DMS53 treated with DMSO at 0.1 percent for 48 hours (cell line): ENCODE results near the gene TMEM255B.

Source experiments
- DNase-seq: peaks from one replicate; lab custom pipeline; 2025; ENCODE audit not compliant: unreplicated experiment; lab: John Stamatoyannopoulos, UW

TMEM255B gene

GRCh38 chr13:113845723-113846635 is 87.0 kb downstream of the TMEM255B start:
- no peak for DNase-seq

GRCh38 chr13:113846636-113847318 is 87.8 kb downstream of the TMEM255B start:
- DNase-seq = no peak

- no peak for DNase-seq
Observed at GRCh38 chr13:113848020-113848419, 89.0 kb downstream of the TMEM255B start.

- no peak for DNase-seq
Observed at GRCh38 chr13:113848431-113849260, 89.6 kb downstream of the TMEM255B start.

GRCh38 chr13:113849546-113849945 is 90.5 kb downstream of the TMEM255B start:
- no peak for DNase-seq

- DNase-seq = no peak
Observed at GRCh38 chr13:113849981-113850721, 91.1 kb downstream of the TMEM255B start.

GRCh38 chr13:113850722-113851479 is 91.9 kb downstream of the TMEM255B start:
- no peak for DNase-seq

- DNase-seq = no peak
Observed at GRCh38 chr13:113851480-113851803, 92.4 kb downstream of the TMEM255B start.

GRCh38 chr13:113851826-113852535 is 93.0 kb downstream of the TMEM255B start:
- no peak for DNase-seq

- DNase-seq = no peak
Observed at GRCh38 chr13:113852536-113853517, 93.8 kb downstream of the TMEM255B start.

- DNase-seq = no peak
Observed at GRCh38 chr13:113853518-113854237, 94.7 kb downstream of the TMEM255B start.

- no peak for DNase-seq
Observed at GRCh38 chr13:113854238-113855011, 95.4 kb downstream of the TMEM255B start.

- no peak for DNase-seq
Observed at GRCh38 chr13:113855012-113855921, 96.2 kb downstream of the TMEM255B start.

GRCh38 chr13:113855931-113856715 is 97.1 kb downstream of the TMEM255B start:
- DNase-seq = no peak

- no peak for DNase-seq
Observed at GRCh38 chr13:113856716-113857065, 97.7 kb downstream of the TMEM255B start.
